GM12874 (cell line): ENCODE data around the gene LRRIQ4.

Source experiments
- TF ChIP-seq, protein P1 (sequence below): IDR thresholded peaks from 2 replicates; pipeline ENCODE4 v1.5.1; 2011; ENCODE audit warnings: low read depth, mild to moderate bottlenecking, control low read depth, low read length, moderate library complexity; ENCODE audit not compliant: insufficient read depth

The LRRIQ4 gene

DNA sequence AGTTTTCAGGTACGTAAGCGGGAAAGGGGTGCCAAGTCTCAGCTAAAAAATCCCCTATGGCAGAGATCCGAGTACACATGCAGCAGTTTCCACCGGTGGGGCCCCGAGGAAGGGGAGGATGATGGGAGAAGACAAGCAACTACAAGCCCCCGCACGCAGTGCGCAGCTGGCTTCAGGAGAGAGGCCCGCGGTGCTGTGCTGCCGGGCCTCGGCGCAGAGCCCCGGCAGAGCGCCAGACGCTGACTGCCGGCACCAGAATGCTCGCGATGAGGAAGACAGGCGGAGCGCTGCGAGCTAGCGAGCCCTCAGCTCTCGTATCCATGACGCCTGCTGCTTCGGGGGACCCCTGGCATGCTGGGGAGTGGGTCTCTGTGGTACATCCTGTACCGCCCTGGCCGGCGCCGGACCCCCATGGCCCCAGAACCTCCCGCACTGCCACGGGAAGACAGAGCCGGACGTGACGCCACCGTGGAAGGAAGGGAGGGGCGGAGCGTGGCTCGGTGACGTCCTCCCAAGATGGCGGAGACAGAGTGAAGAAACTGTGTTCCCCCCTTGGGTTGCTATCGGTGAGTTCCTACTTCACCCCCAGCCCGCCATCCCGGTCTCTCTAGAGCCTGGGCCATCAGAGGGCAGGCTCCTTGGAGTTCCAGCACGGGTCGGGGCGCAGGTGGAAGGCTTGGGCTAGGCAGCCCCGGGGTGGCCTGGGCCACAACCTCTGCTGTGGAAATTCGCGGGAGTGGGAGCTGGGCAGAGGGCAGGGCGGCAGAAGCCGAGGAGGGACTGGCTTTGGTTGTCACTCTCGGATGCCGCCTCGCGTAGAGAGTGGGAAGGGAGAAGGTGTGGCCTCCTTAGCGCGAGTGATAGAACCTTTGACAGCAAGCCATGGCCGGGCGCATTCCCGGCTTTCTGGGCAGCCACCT lies 39.5 kb upstream of the LRRIQ4 start, which contains the start of gene MYNN:
Gene MYNN (plus strand): TSS at position 500 of the 920 bp plus-strand sequence. CDS start 900 bp downstream, outside the sequence.
- TF ChIP-seq, protein P1, sequence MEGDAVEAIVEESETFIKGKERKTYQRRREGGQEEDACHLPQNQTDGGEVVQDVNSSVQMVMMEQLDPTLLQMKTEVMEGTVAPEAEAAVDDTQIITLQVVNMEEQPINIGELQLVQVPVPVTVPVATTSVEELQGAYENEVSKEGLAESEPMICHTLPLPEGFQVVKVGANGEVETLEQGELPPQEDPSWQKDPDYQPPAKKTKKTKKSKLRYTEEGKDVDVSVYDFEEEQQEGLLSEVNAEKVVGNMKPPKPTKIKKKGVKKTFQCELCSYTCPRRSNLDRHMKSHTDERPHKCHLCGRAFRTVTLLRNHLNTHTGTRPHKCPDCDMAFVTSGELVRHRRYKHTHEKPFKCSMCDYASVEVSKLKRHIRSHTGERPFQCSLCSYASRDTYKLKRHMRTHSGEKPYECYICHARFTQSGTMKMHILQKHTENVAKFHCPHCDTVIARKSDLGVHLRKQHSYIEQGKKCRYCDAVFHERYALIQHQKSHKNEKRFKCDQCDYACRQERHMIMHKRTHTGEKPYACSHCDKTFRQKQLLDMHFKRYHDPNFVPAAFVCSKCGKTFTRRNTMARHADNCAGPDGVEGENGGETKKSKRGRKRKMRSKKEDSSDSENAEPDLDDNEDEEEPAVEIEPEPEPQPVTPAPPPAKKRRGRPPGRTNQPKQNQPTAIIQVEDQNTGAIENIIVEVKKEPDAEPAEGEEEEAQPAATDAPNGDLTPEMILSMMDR: no peak

DNA sequence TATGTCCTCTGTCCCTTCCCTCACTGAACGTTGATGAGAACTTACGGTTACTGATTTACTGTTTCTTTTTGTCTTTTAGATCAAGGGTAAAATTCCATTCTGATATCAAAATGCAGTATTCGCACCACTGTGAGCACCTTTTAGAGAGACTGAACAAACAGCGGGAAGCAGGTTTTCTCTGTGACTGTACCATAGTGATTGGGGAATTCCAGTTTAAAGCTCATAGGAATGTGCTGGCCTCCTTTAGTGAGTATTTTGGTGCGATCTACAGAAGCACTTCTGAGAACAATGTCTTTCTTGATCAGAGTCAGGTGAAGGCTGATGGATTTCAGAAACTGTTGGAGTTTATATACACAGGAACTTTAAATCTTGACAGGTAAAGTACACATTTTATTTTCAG lies 38.5 kb upstream of the LRRIQ4 start:
- TF ChIP-seq, protein P1: no peak

DNA sequence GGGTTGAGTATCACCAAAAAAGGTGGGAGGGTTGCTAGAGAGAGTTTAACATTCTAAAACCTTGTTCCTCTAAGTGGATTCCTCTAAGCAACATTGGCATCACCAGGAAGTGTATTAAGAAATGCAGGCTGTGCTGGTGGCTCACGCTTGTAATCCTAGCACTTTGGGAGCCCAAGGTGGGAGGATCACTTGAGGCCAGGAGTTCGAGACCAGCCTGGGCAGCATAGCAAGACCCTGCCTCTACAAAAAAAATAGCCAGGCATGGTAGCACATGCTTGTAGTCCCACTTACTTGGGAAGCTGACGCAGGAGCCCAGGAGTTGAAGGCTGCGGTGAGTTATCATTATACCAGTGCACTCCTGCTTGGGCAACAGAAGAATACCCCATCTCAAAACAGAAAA lies 34.8 kb upstream of the LRRIQ4 start:
- TF ChIP-seq, protein P1: no peak

DNA sequence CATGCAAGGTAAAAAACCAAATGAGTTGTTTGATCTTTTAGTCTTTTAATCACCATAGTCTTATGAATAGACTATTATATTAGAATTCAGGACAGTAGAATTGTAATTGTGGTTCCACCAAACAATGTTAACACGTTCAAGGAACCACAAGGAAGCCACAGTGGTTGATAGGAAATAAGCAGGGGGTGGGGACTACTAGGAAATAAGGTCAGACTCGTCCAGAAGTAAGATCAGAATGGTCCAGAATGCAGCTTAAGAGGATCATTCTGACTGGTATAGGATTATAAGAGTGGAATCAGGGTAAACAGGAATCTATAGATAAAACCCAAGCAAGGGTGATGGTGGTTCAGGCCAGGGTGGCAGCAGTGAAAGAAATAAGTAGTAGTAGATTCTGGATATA lies 31.9 kb upstream of the LRRIQ4 start:
- TF ChIP-seq, protein P1: no peak

GRCh38 chr3:169781209-169781855 lies 31.3 kb upstream of the LRRIQ4 start:
- TF ChIP-seq, protein P1: no peak

GRCh38 chr3:169787120-169787519 lies 25.6 kb upstream of the LRRIQ4 start:
- TF ChIP-seq, protein P1: no peak

DNA sequence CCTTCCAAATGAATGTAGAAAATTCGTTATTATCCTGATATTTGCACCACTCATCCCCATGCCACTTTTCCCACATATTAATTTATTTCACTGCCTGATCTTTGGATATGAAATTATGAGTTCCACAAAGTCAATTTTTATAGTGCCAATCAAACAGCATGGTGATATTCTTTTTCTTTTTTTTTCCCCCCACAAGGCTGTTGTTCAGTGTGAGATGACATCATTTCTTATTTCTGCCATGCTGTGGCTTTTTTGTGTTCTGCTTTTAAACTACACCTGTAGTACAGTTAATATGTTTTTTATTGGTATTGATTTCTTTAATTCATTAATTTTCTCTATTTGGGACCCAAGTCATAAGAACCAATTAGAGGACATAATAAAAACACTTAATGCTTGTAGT lies 24.9 kb upstream of the LRRIQ4 start:
- TF ChIP-seq, protein P1: no peak
